GM13976 (cell line): ENCODE results near the gene YBX3.

Source experiments
- DNase-seq: peaks from one replicate; pipeline ENCODE4 v3.0.0; 2012; ENCODE audit warnings: low spot score
- CTCF ChIP-seq: IDR thresholded peaks from 2 replicates; pipeline ENCODE4 v1.5.1; 2012; ENCODE audit warnings: borderline replicate concordance, mild to moderate bottlenecking; ENCODE audit not compliant: insufficient read depth; ENCODE audit errors: extremely low read depth, missing control alignments, control extremely low read depth
- in situ Hi-C: fragments of 300-500 bp; cut with MboI; formaldehyde crosslinking; loops from one replicate; pipeline ENCODE4 v1.12.0; 2022; ENCODE audit warnings: low sequenced_read_pairs, mixed read lengths, inconsistent platforms; ENCODE audit not compliant: unreplicated experiment

Gene YBX3

GRCh38 chr12:10722905-10723746 lies at the start of gene YBX3:
TSS of gene YBX3 (minus strand) at chr12:10723323. CDS start at chr12:10723111, 212 bp downstream.
- DNase-seq, result peak; percentile 88
- no peak for TF ChIP-seq CTCF
- in situ Hi-C loops, result no loop called here

GRCh38 chr12:10771132-10771733 lies 48.1 kb upstream of the YBX3 start:
- TF ChIP-seq CTCF, result peak; percentile 36
- in situ Hi-C loops, result loop anchor here (10.0 kb wide), 2 partner anchors 424 to 714 kb away; no protein-coding TSS in a partner anchor
- peak; percentile 13 for DNase-seq

- in situ Hi-C loops, result no loop called here
- TF ChIP-seq CTCF, result no peak
- DNase-seq, result no peak
These were observed 36.5 kb upstream of the YBX3 start for GRCh38 chr12:10759657-10760056.

- in situ Hi-C loops, result no loop called here
- no peak for TF ChIP-seq CTCF
These were observed 33.1 kb upstream of the YBX3 start for GRCh38 chr12:10756194-10756593.

GRCh38 chr12:10753059-10753458 lies 29.9 kb upstream of the YBX3 start:
- no peak for TF ChIP-seq CTCF
- in situ Hi-C loops, result no loop called here
- no peak for DNase-seq

More at GRCh38 chr12:10756194-10756593, 33.1 kb upstream of the YBX3 start:
- no peak for DNase-seq

GRCh38 chr12:10750385-10750727 lies 27.2 kb upstream of the YBX3 start:
- no peak for DNase-seq
- TF ChIP-seq CTCF, result no peak
- in situ Hi-C loops, result no loop called here
